Type B pancreatic cell (in vitro differentiated cells): ENCODE results near the gene CCL15. TPM values are rescaled to one million over a fixed set of nuclear protein-coding genes. Genes with fewer than 3 reads are reported as not detected.

ENCODE experiments used
- DNase-seq: peaks from one replicate; pipeline ENCODE4 v3.0.0; 2021; ENCODE audit warnings: mixed read lengths; ENCODE audit not compliant: unreplicated experiment; ENCODE audit errors: extremely low spot score
- H3K27ac Mint-ChIP-seq: 2 replicates; pipeline ENCODE4 v1.8.0; 2021; ENCODE audit warnings: mild to moderate bottlenecking, mixed read lengths
- H3K27me3 Mint-ChIP-seq: 2 replicates; pipeline ENCODE4 v1.8.0; 2021; ENCODE audit warnings: mixed read lengths
- H3K36me3 Mint-ChIP-seq: 2 replicates; pipeline ENCODE4 v1.8.0; 2021; ENCODE audit warnings: mixed read lengths
- H3K4me1 Mint-ChIP-seq: one replicate; pipeline ENCODE4 v1.8.0; 2021; ENCODE audit warnings: mixed read lengths; ENCODE audit not compliant: unreplicated experiment
- H3K4me3 Mint-ChIP-seq: 2 replicates; pipeline ENCODE4 v1.8.0; 2021; ENCODE audit warnings: mild to moderate bottlenecking, mixed read lengths
- H3K9me3 Mint-ChIP-seq: 2 replicates; pipeline ENCODE4 v1.8.0; 2021; ENCODE audit warnings: mixed read lengths
- long read RNA-seq: library from polyadenylated mRNA; unstranded; transcript quantifications from one replicate; pipeline ENCODE4 v2.0.0, GENCODE V29; 2020
- total RNA-seq: library from RNA; stranded (reverse); gene quantifications from 2 replicates; pipeline ENCODE4 v1.2.1, GENCODE V29; 2021; ENCODE audit warnings: low replicate concordance
- TF ChIP-seq, protein P1 (sequence below): fragments of 200-600 bp; sonication (generic); conservative IDR thresholded peaks from 2 replicates; pipeline ENCODE4 v1.5.0; 2021; ENCODE audit warnings: antibody characterized with exemption, mild to moderate bottlenecking

Gene CCL15, protein sequence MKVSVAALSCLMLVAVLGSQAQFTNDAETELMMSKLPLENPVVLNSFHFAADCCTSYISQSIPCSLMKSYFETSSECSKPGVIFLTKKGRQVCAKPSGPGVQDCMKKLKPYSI
- 2.0 and 5.0 TPM in 2 replicates for total RNA-seq
- long read RNA-seq, transcript CCL15-204 (4 exons, 1,073 nt) = major isoform, 5 of 5 reads
- long read RNA-seq, partial matches to known transcripts = 0 of 5 reads
- long read RNA-seq, other reads (novel, unspliced or antisense) = 0 of 5 reads

DNA sequence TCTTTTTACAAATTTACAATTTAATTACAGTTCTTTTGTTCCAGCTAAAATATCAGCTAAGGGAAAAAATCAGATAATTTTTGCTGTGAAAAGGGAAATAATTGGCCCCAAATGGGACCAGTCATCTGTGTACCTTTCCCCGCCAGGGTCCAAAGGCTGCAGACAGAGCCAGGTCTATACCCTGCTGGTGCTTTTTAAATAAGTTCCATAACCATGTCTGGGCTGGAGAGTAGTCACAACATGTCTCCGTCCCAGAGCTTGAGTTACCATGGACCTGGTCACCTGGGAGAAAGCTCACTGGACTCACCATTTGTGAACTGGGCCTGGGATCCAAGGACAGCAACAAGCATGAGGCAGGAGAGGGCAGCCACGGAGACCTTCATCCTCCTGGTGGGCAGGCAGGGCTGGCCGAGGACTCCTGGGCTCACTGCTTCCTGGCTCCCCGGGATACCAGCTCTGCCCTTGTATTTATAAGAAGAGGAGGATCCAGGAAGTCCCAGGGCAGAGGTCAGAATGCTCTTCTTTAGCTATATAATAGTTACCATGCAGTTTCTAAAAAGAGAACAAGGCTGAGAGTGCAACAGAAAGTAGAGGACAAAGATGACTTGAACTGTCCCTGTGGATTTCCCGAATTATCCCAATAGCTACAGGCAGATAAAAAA, at the start of gene CCL15:
CCL15 (minus strand) TSS at position 444 of the 662 bp plus-strand sequence; CDS start at position 383, 61 bp downstream.
- Mint-ChIP-seq H3K4me1 (peaks cover 13% of the 10 kb centered on the region), H3K27me3 (peaks cover 11% of the 10 kb centered on the region), H3K27ac (peak within 1 kb of the TSS; percentile 80), H3K9me3 (no peaks in the 10 kb centered on the region), H3K36me3 (no peaks in the 10 kb centered on the region), H3K4me3 (peak within 1 kb of the TSS; percentile 65)
- TF ChIP-seq, protein P1, sequence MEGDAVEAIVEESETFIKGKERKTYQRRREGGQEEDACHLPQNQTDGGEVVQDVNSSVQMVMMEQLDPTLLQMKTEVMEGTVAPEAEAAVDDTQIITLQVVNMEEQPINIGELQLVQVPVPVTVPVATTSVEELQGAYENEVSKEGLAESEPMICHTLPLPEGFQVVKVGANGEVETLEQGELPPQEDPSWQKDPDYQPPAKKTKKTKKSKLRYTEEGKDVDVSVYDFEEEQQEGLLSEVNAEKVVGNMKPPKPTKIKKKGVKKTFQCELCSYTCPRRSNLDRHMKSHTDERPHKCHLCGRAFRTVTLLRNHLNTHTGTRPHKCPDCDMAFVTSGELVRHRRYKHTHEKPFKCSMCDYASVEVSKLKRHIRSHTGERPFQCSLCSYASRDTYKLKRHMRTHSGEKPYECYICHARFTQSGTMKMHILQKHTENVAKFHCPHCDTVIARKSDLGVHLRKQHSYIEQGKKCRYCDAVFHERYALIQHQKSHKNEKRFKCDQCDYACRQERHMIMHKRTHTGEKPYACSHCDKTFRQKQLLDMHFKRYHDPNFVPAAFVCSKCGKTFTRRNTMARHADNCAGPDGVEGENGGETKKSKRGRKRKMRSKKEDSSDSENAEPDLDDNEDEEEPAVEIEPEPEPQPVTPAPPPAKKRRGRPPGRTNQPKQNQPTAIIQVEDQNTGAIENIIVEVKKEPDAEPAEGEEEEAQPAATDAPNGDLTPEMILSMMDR = no peak
- no peak for DNase-seq

DNA sequence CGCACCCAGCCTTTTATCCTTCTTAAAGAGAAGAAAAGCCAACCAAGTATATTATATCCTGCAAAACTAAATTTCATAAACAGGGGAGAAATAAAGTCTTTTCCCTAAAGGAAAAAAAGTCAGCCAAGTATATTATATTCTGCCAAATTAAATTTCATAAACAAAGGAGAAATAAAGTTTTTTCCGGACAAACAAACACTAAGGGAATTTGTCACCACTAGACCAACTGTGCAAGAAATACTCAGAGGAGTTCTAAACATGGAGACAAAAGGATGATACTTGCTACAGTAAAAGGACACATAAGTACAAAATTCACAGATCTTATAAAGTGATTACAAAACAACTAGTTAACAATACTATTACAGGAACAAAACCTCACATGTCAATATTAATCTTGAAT, 48.3 kb upstream of the CCL15 start:
- no peaks in the 10 kb centered on the region for H3K4me1 Mint-ChIP-seq
- H3K9me3 Mint-ChIP-seq = peaks cover under 1% of the 10 kb centered on the region
- H3K4me3 Mint-ChIP-seq = no peak overlapping the region
- no peak for DNase-seq
- TF ChIP-seq, protein P1 = no peak
- peaks cover 23% of the 10 kb centered on the region for H3K27me3 Mint-ChIP-seq
- no peaks in the 10 kb centered on the region for H3K36me3 Mint-ChIP-seq
- no peak overlapping the region for H3K27ac Mint-ChIP-seq

DNA sequence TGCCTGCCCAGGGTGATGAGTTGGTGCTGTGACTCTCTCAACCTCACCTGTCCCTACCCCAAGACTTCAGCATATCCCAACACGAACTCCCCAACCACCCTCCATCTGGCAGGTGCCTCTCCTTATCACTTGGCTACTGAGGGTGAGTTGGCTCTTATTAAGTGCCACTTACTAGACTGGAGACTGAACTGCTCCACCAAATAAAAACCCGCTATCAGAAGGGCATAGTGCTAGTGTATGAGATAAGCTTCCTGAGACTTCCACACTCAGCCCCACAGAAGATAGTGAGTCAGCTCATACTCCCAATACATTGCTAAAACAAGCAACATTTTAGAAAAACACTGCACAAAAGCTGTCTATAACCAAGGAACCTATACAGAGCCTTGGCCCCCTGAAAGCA, 46.7 kb upstream of the CCL15 start:
- TF ChIP-seq, protein P1 = no peak
- H3K9me3 Mint-ChIP-seq = peaks cover 5% of the 10 kb centered on the region
- no peak overlapping the region for H3K27ac Mint-ChIP-seq
- DNase-seq = no peak
- peaks cover 18% of the 10 kb centered on the region for H3K27me3 Mint-ChIP-seq
- H3K36me3 Mint-ChIP-seq = no peaks in the 10 kb centered on the region
- no peaks in the 10 kb centered on the region for H3K4me1 Mint-ChIP-seq
- no peak overlapping the region for H3K4me3 Mint-ChIP-seq

DNA sequence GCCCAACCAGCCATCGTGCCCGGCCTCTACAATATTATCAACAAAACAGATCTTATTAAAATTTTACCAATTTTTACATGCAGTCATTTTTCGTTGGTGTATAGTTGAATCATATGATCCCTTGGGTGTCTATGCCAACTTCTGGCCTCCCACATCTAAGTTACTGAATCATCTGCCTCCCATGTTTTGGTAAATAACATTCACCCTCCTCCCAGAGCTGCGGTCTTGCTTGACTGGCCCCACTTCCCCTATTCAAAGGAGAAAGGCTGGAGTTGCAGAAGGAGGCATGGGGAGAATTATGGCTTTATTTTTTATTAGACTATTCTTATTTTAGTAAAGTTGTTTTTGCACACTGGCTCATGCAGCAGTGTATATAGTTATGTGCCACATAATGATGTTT, 34.9 kb upstream of the CCL15 start:
- DNase-seq = no peak
- TF ChIP-seq, protein P1 = no peak
- H3K36me3 Mint-ChIP-seq = no peaks in the 10 kb centered on the region
- no peaks in the 10 kb centered on the region for H3K9me3 Mint-ChIP-seq
- H3K27ac Mint-ChIP-seq = no peak overlapping the region
- no peak overlapping the region for H3K4me3 Mint-ChIP-seq
- peaks cover 16% of the 10 kb centered on the region for H3K27me3 Mint-ChIP-seq
- no peaks in the 10 kb centered on the region for H3K4me1 Mint-ChIP-seq

DNA sequence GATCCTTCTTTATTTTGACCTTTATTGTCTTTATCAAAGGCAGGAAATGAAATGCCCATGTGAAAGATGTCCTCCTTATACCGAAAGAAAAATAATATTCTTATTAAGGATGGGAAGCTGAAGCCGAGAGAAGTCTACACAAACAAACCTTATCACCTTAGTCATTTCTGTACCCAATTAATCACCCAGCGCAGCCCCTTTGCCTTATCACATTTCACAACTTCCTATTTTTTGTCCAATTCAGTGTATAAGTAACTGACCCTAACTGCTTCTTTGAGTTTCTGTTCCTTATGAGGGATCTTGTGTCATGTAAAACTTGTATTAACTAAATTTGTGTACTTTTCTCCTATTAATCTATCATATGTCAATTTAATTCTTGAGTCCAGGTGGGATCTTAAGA, 32.8 kb upstream of the CCL15 start:
- Mint-ChIP-seq H3K4me1 (peaks cover 18% of the 10 kb centered on the region), H3K9me3 (no peaks in the 10 kb centered on the region), H3K36me3 (no peaks in the 10 kb centered on the region), H3K4me3 (no peak overlapping the region), H3K27me3 (peaks cover 13% of the 10 kb centered on the region), H3K27ac (no peak overlapping the region)
- TF ChIP-seq, protein P1 = no peak
- no peak for DNase-seq
